ENCODE results near the gene SNTB2. TPM values are rescaled to one million over a fixed set of nuclear protein-coding genes. Genes with fewer than 3 reads are reported as not detected.

SNTB2 gene
- polyA plus RNA-seq, 6 donors from 2014 or later, result 2.4 to 7.1 (median 4.2) TPM

GRCh38 chr16:69313469-69313868, 126.5 kb downstream of the SNTB2 start:
- H3K27ac Mint-ChIP-seq, result peak overlapping the region in 2 of 6 donors; percentile 62 to 84

DNA sequence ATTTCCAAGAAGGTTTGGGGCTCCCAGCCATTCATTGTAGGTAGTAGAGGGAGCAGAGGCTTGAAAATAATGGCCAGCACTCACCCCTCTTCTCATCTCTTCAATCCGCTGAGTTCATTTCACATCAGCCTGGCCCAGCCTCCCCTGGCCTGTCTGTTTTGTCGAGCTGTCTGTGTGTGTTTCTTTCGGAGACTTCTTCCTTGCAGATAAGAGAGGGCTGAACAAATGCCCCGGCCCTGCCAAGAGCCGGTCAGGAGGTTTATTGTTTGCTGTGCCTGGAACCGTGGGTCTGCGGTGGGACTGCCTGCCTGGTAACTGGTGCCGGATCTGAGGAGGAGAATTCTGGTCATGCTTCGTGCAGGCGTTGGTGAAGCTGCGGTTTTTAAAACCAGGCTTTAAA, 127.6 kb downstream of the SNTB2 start:
- ATAC-seq (ENCODE audit: low read depth in 2 of 2), result no peak
- peaks cover 0 to 4% of the 10 kb centered on the region in 2 donors for H3K36me3 Mint-ChIP-seq
- no peaks in the 10 kb centered on the region for H3K9me3 Mint-ChIP-seq
- peak overlapping the region in 1 of 8 donors; percentile 88 for H3K4me3 Mint-ChIP-seq
- peaks cover 18 to 32% (median 25%) of the 10 kb centered on the region in 3 donors for H3K4me1 Mint-ChIP-seq
- H3K27me3 Mint-ChIP-seq, result no peaks in the 10 kb centered on the region
- no peak overlapping the region for H3K27ac Mint-ChIP-seq
- DNase-seq, result no peak

More at GRCh38 chr16:69313469-69313868, 126.5 kb downstream of the SNTB2 start:
- DNase-seq, result no peak
- H3K36me3 Mint-ChIP-seq, result no peaks in the 10 kb centered on the region
- no peak for ATAC-seq (ENCODE audit: low read depth in 2 of 2)
- H3K4me3 Mint-ChIP-seq, result peak overlapping the region; percentile 22 to 88 (median 66)
- peaks cover 15 to 32% (median 25%) of the 10 kb centered on the region in 3 donors for H3K4me1 Mint-ChIP-seq
- H3K9me3 Mint-ChIP-seq, result no peaks in the 10 kb centered on the region
- H3K27me3 Mint-ChIP-seq, result no peaks in the 10 kb centered on the region

DNA sequence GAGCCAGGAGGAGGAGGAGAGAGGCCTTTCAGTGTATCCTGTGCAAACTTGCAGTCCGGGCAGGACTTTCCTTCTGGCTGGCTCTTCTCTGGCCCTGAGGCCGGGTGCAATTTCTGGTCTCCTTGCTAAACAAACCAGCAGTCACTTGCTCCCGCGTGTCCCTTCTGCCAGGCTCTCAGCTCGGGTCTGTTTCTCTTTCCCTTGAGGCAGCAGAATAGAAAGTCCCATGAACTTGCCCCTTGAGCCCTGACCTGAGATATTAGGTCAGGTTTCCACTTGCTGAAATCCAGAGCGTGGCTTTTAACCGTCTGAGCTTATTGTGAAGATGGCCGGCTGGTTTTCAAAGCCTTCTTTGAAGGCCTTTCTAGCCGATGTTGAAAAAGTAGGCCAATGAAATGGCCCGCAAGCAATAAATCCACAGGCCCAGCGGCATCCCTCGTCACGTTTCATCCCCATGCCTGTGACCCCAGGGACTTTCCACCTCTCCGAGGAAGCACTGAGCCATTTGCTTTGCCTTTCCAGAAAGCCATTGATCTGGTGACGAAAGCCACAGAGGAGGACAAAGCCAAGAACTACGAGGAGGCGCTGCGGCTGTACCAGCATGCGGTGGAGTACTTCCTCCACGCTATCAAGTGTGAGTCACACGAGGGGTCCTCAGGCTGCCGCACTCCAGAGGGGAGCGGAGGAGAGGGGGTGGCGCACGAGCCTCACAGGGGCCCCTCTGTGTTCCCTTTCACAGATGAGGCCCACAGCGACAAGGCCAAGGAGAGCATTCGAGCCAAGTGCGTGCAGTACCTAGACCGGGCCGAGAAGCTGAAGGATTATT, 128.7 kb downstream of the SNTB2 start:
- H3K9me3 Mint-ChIP-seq, result no peaks in the 10 kb centered on the region
- no peak overlapping the region for H3K27ac Mint-ChIP-seq
- ATAC-seq (ENCODE audit: low read depth in 2 of 2) (no peak), DNase-seq (no peak)
- H3K36me3 Mint-ChIP-seq, result peaks cover 0 to 8% of the 10 kb centered on the region in 2 donors
- no peak overlapping the region for H3K4me3 Mint-ChIP-seq
- peaks cover 20 to 27% (median 21%) of the 10 kb centered on the region in 3 donors for H3K4me1 Mint-ChIP-seq
- no peaks in the 10 kb centered on the region for H3K27me3 Mint-ChIP-seq

DNA sequence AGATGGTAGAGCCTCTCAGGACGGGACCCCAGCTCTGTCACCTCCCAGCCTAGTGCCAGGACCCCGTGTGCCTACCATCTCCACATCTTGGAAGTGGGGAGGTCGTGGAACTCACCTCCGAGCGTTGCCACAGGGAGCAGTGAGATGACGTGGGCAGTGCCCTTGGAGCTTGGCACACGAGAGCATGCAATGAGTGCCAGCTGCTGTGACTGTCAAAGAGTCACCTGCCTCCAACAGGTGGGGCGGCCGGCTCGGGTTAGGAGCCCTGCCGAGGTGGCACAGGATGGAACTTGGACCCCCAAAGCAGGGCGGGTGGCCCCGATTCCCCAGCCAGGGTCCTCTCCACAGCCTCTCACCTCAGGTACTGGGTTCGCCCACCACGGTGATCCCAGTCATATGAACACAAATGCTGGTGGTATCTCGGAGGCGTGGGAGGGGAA, 129.7 kb downstream of the SNTB2 start:
- Mint-ChIP-seq H3K4me1 (peaks cover 22 to 28% (median 27%) of the 10 kb centered on the region in 3 donors), H3K9me3 (no peaks in the 10 kb centered on the region), H3K27ac (no peak overlapping the region), H3K4me3 (no peak overlapping the region), H3K36me3 (peaks cover 0 to 8% of the 10 kb centered on the region in 2 donors), H3K27me3 (no peaks in the 10 kb centered on the region)
- DNase-seq (no peak), ATAC-seq (ENCODE audit: low read depth in 2 of 2) (no peak)

DNA sequence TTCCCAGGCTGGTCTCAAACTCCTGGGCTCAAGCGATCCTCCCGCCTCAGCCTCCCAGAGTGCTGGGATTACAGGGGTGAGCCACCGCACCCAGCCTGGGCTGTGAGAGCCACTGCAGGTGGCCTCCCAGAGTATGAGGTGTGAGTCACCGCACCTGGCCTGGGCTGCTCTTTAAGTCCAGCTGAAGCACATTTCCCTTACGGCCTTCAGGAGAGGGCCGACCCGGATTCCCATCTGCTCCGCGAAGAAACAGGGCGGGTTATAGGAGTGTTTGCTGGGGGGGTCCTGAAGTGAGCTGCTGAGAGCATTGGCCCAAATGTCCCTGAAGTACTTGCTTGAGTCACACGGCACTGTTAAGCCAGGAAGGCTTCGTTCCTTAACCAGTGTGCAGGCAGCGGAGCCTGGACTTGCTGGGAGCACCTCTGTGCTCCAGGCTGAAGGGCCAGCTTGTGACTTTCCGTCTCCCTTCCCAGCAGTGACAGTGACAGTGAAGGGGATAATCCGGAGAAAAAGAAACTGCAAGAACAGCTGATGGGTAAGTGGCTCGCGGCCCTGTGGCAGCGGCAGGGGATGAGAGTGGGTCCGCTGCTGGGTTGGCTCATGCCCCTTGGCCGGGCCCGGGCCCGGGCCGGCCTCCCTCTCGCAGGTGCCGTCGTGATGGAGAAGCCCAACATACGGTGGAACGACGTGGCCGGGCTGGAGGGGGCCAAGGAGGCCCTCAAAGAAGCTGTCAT, 131.4 kb downstream of the SNTB2 start:
- DNase-seq (no peak), ATAC-seq (ENCODE audit: low read depth in 2 of 2) (no peak)
- H3K36me3 Mint-ChIP-seq, result peaks cover 0 to 8% of the 10 kb centered on the region in 2 donors
- H3K4me1 Mint-ChIP-seq, result peaks cover 18 to 21% (median 18%) of the 10 kb centered on the region in 3 donors
- no peak overlapping the region for H3K27ac Mint-ChIP-seq
- no peak overlapping the region for H3K4me3 Mint-ChIP-seq
- H3K9me3 Mint-ChIP-seq, result no peaks in the 10 kb centered on the region
- no peaks in the 10 kb centered on the region for H3K27me3 Mint-ChIP-seq

- Mint-ChIP-seq H3K27me3 (no peaks in the 10 kb centered on the region), H3K27ac (peak overlapping the region in 1 of 6 donors; percentile 12), H3K9me3 (no peaks in the 10 kb centered on the region), H3K4me3 (no peak overlapping the region), H3K4me1 (peaks cover 12 to 18% (median 18%) of the 10 kb centered on the region in 3 donors), H3K36me3 (peaks cover 0 to 8% of the 10 kb centered on the region in 2 donors)
- ATAC-seq (ENCODE audit: low read depth in 2 of 2), result no peak
- no peak for DNase-seq
These were observed 131.9 kb downstream of the SNTB2 start for GRCh38 chr16:69318911-69319289.

- Mint-ChIP-seq H3K36me3 (peaks cover 0 to 8% of the 10 kb centered on the region in 2 donors), H3K27me3 (no peaks in the 10 kb centered on the region), H3K9me3 (no peaks in the 10 kb centered on the region), H3K4me1 (peaks cover 12 to 19% (median 14%) of the 10 kb centered on the region in 3 donors), H3K4me3 (no peak overlapping the region), H3K27ac (peak overlapping the region in 1 of 6 donors; percentile 46)
- DNase-seq (no peak), ATAC-seq (ENCODE audit: low read depth in 2 of 2) (no peak)
These were observed 132.4 kb downstream of the SNTB2 start for GRCh38 chr16:69319381-69319780.

GRCh38 chr16:69319826-69320739, 133.1 kb downstream of the SNTB2 start:
- Mint-ChIP-seq H3K4me3 (no peak overlapping the region), H3K27me3 (no peaks in the 10 kb centered on the region), H3K36me3 (peaks cover 0 to 8% of the 10 kb centered on the region in 2 donors), H3K9me3 (no peaks in the 10 kb centered on the region), H3K4me1 (peaks cover 11 to 26% (median 16%) of the 10 kb centered on the region in 3 donors), H3K27ac (peak overlapping the region in 1 of 6 donors; percentile 46)
- ATAC-seq (ENCODE audit: low read depth in 2 of 2) (no peak), DNase-seq (no peak)

GRCh38 chr16:69320740-69321073, 133.7 kb downstream of the SNTB2 start:
- H3K36me3 Mint-ChIP-seq, result peaks cover 0 to 8% of the 10 kb centered on the region in 2 donors
- H3K27me3 Mint-ChIP-seq, result no peaks in the 10 kb centered on the region
- peak overlapping the region in 1 of 6 donors; percentile 41 for H3K27ac Mint-ChIP-seq
- ATAC-seq (ENCODE audit: low read depth in 2 of 2) (no peak), DNase-seq (no peak)
- H3K9me3 Mint-ChIP-seq, result no peaks in the 10 kb centered on the region
- peaks cover 10 to 27% (median 16%) of the 10 kb centered on the region in 3 donors for H3K4me1 Mint-ChIP-seq
- H3K4me3 Mint-ChIP-seq, result no peak overlapping the region

- Mint-ChIP-seq H3K4me3 (no peak overlapping the region), H3K27me3 (no peaks in the 10 kb centered on the region), H3K4me1 (peaks cover 11 to 27% (median 20%) of the 10 kb centered on the region in 3 donors), H3K27ac (peak overlapping the region in 1 of 6 donors; percentile 41), H3K36me3 (peaks cover 0 to 8% of the 10 kb centered on the region in 2 donors), H3K9me3 (no peaks in the 10 kb centered on the region)
- ATAC-seq (ENCODE audit: low read depth in 2 of 2) (no peak), DNase-seq (no peak)
These were observed 134.1 kb downstream of the SNTB2 start for GRCh38 chr16:69321080-69321479.

DNA sequence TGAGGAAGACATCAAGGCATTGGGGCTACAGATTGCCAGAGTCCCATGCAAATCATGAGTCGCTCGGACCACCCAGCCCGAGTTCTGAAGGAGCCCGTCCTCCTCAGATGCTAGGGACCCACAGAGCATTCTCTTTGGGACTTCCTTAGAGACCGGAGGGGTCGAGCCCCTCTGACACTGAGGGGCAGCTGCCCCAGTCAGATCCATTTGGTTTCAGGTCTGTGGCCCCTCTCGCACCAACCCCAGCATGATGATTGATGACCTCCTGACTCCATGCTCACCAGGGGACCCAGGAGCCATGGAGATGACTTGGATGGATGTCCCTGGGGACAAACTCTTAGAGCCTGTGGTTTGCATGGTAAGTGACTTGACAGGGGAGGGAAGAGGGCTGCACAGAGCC, 135.4 kb downstream of the SNTB2 start:
- Mint-ChIP-seq H3K27ac (peak overlapping the region in 2 of 6 donors; percentile 16 to 63), H3K4me3 (peak overlapping the region in 1 of 8 donors; percentile 44)

DNA sequence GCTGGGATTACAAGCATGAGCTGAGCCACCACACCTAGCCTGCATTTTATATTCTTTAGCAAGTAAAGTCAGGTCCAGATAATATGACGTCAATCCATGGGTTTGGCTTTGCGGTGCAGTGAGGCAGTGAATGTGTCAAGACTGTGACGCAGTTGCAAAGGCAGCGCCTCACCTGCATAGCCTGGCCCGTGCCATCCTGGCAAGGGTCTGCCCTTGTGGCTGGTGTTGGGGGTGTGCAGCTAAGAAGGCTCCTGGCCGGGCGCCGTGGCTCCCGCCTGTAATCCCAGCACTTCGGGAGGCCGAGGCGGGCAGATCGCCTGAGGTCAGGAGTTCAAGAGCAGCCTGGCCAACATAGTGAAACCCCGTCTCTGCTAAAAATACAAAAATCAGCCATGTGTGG, 136.5 kb downstream of the SNTB2 start:
- Mint-ChIP-seq H3K4me3 (no peak overlapping the region), H3K27me3 (no peaks in the 10 kb centered on the region), H3K4me1 (peaks cover 26 to 29% (median 27%) of the 10 kb centered on the region in 3 donors), H3K27ac (peak overlapping the region in 2 of 6 donors; percentile 49 to 71), H3K9me3 (no peaks in the 10 kb centered on the region), H3K36me3 (peaks cover 0 to 8% of the 10 kb centered on the region in 2 donors)
- no peak for ATAC-seq (ENCODE audit: low read depth in 2 of 2)
- DNase-seq, result no peak

More for the DNA sequence above, 135.4 kb downstream of the SNTB2 start:
- H3K9me3 Mint-ChIP-seq, result no peaks in the 10 kb centered on the region
- DNase-seq (no peak), ATAC-seq (ENCODE audit: low read depth in 2 of 2) (no peak)
- no peaks in the 10 kb centered on the region for H3K27me3 Mint-ChIP-seq
- H3K4me1 Mint-ChIP-seq, result peaks cover 22 to 29% (median 26%) of the 10 kb centered on the region in 3 donors
- peaks cover 0 to 8% of the 10 kb centered on the region in 2 donors for H3K36me3 Mint-ChIP-seq

All from naive B cell (primary cell).